ENCODE measurements around the gene NAA38. TPM values are rescaled to one million over a fixed set of nuclear protein-coding genes. Genes with fewer than 3 reads are reported as not detected.
A peak's percentile ranks its signal among the peaks of the same experiment; 100 is the strongest.

The NAA38 gene
- total RNA-seq, 2 donors from 2014 or later = 77.1 to 85.0 TPM

GRCh38 chr17:7843536-7844291, 13.6 kb downstream of the NAA38 start:
- Histone ChIP-seq H3K36me3 (peaks cover 19% of the 10 kb centered on the region), H3K4me3 (peak overlapping the region; percentile 56 to 73), H3K4me1 (peaks cover 0 to 42% of the 10 kb centered on the region in 2 donors), H3K27me3 (no peaks in the 10 kb centered on the region), H3K9me3 (no peaks in the 10 kb centered on the region), H3K27ac (peak overlapping the region; percentile 98 to 100)
- no peak for TF ChIP-seq CTCF (IDR thresholded peaks at IDR 0.05)
- peak; percentile 88 for DNase-seq (ENCODE audit: low spot score)

DNA sequence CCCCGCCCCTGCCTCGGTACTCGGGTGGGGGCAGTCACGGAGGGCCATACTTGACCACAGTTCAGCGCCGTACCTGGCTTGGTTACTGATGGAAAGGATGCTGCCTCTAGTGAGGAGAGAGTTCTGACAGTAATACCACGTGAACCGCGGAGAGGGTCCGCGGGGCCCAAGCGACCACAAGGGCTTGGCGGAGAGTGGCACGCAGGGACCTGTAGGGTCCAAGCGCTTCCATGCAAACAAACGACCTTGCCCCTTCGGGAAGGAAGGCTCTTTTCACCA, 14.2 kb downstream of the NAA38 start:
- Histone ChIP-seq H3K27ac (peak overlapping the region; percentile 98 to 100), H3K36me3 (peaks cover 15% of the 10 kb centered on the region), H3K27me3 (no peaks in the 10 kb centered on the region), H3K9me3 (no peaks in the 10 kb centered on the region), H3K4me3 (peak overlapping the region; percentile 56 to 73), H3K4me1 (peaks cover 0 to 47% of the 10 kb centered on the region in 2 donors)
- no peak for TF ChIP-seq CTCF (IDR thresholded peaks at IDR 0.05)
- no peak for DNase-seq (ENCODE audit: low spot score)

GRCh38 chr17:7842380-7843256, 14.7 kb downstream of the NAA38 start:
- DNase-seq (ENCODE audit: low spot score) = peak; percentile 92
- Histone ChIP-seq H3K27me3 (no peaks in the 10 kb centered on the region), H3K36me3 (peaks cover 9% of the 10 kb centered on the region), H3K27ac (peak overlapping the region; percentile 98 to 100), H3K9me3 (no peaks in the 10 kb centered on the region), H3K4me3 (peak overlapping the region; percentile 56 to 73), H3K4me1 (peaks cover 0 to 53% of the 10 kb centered on the region in 2 donors)
- TF ChIP-seq CTCF (IDR thresholded peaks at IDR 0.05) = no peak

DNA sequence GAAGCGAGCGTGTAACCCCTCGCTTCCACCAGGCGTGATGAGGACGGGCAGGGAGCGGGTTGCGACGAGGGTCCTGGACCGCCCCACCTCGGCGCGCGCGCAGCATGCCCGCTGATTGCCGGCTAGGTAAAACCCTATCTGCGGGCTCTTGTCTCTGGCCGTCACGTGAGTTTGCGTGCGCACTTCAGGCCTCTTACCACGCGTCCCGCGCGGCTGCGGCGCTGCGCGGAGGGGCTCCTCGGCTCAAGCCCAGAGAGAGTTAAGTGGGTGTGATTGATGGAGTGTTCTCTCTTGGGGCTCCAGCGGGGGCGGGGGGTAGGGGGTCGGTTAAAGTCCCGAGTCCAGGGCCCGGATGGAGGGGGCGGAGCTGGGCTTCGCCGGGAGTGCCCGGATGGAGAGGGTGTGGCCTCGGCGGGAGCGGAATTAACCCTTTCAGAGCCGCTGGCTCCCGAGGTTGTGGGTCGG, 15.4 kb downstream of the NAA38 start:
- Histone ChIP-seq H3K27ac (peak overlapping the region; percentile 98 to 100), H3K4me3 (peak overlapping the region; percentile 56 to 73), H3K36me3 (peaks cover 2% of the 10 kb centered on the region), H3K27me3 (no peaks in the 10 kb centered on the region), H3K9me3 (no peaks in the 10 kb centered on the region), H3K4me1 (peaks cover 0 to 59% of the 10 kb centered on the region in 2 donors)
- peak; percentile 93 for DNase-seq (ENCODE audit: low spot score)
- TF ChIP-seq CTCF (IDR thresholded peaks at IDR 0.05) = no peak

DNA sequence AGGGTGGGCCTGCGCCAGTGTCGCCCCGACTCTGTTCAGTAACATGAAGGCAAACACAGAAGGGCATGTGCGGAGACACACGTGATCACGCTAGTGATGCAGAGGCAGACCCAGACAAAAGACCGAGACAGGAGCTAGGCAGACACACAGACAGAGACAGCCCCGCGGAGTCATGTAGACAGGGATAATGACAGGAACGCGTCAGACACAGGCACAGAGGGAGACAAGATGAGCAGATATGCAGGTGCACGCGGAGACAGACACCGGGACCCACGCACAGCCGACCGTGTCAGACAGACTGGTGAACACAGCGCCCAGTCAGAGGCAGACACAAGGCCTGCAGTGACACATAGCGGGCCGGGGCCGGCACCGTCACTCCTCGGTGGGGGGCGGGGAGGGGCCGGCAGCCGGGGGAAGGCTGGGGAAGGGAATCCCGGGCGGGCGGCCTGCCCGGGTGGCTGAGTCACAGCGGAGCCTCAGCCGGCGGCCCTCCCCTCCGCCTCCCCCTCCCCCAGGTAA, 15.9 kb downstream of the NAA38 start:
- peak; percentile 97 for DNase-seq (ENCODE audit: low spot score)
- Histone ChIP-seq H3K4me3 (peak overlapping the region; percentile 56 to 73), H3K27ac (peak overlapping the region; percentile 98 to 100), H3K36me3 (no peaks in the 10 kb centered on the region), H3K27me3 (no peaks in the 10 kb centered on the region), H3K4me1 (peaks cover 0 to 64% of the 10 kb centered on the region in 2 donors), H3K9me3 (no peaks in the 10 kb centered on the region)
- peak in 1 of 2 donors; percentile 70 for TF ChIP-seq CTCF (IDR thresholded peaks at IDR 0.05)
